GM03348 (cell line): ENCODE data around the gene KIF18B.

Experiments
- DNase-seq: peaks from one replicate; pipeline ENCODE4 v3.0.0; 2012; ENCODE audit warnings: low spot score

KIF18B gene

DNA sequence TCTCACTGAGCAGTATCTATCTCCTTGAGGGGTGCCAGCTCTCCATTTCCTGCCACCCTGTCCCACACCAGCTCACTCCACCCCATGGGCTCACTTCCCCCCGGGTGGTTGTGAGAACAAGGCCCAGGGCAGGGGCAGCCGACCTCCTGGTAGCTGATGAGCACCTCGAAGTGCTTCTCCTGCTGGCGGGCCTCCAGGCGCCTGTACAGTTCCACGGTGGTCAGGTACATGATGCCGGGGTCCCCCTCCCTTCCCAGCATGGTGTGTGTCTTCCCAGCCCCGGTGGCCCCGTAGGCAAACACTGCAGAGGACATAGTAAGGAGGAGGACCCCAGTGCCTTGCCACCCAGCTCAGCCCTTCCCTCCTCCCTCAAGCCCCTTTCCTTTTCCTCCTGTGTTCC lies 12.5 kb downstream of the KIF18B start:
- no peak for DNase-seq

DNA sequence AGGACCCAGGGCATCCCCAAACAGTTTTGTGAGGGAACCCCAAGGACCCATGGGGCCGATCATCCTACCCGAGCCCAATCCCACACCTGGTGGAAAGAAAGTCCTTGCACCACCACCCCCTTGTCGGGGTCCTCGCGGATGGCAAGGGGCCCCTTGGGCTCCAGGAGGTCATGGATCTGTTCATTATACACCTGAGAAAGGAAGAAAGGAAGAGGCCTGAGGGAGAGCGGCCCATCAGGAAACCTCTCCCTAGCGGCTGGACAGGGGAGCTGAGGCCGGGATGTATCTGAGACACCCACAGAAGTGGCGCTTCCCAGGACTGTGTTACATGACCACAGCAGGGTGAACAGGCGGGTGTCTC lies 12.8 kb downstream of the KIF18B start:
- DNase-seq, result no peak

DNA sequence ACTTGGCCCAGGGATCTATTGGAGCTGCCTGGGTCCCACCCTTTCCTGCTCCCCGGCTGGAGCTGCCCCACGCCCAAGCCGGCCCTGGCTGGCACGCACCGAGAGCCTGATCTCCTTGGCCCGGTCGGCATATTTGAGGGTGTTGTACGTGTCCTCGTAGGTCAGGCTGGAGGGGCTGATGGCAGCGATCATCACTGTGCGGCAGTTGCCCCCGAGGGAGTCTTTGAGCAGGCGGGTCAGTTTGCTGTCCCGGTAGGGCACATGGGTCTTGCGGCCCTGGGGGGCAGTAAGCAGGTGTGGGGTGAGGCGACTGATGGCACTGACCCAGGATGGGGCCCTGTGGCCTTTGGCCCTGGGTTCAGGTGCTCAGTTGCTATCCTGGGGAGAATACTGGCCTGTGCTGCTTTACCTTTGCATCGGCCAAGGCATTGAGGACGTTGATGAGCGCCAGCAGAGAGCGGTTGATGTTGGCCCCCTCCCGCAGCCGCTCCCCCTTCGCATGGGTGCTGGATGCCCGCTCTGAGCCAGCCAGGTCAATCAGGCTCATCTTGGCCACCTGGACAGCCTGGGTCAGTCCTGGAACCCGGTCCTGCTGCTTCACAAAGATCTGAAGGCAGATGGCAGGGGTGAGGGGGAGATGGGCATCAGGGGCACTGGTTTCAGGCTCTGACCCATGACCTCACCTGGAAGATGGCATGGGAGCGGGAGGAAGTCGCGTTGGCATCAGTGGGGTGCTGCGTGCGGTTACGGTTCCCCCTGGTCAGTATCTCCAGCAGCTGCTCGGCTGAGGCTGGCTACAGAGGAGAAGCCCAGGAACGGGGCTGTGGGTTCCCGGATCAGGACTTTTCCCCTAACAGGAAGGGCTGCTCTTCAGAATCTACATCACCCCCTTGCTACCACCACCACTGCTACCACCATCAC lies 13.5 kb downstream of the KIF18B start:
- DNase-seq, result no peak

DNA sequence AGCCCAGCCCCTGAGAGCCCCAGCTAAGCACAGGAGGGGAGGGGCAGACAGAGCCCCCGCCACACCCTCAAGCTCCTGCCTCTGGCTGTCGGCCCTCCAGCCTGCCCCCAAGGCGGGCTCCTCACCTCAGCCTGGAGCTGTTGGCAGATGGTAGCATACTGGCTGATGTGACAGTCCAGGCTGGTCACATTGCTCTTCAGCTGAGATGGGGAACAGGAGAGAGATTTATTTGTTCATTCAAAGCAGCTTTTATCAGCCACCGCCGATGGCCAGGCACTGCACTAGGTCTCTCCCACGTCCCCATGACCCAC lies 14.8 kb downstream of the KIF18B start:
- DNase-seq, result no peak

DNA sequence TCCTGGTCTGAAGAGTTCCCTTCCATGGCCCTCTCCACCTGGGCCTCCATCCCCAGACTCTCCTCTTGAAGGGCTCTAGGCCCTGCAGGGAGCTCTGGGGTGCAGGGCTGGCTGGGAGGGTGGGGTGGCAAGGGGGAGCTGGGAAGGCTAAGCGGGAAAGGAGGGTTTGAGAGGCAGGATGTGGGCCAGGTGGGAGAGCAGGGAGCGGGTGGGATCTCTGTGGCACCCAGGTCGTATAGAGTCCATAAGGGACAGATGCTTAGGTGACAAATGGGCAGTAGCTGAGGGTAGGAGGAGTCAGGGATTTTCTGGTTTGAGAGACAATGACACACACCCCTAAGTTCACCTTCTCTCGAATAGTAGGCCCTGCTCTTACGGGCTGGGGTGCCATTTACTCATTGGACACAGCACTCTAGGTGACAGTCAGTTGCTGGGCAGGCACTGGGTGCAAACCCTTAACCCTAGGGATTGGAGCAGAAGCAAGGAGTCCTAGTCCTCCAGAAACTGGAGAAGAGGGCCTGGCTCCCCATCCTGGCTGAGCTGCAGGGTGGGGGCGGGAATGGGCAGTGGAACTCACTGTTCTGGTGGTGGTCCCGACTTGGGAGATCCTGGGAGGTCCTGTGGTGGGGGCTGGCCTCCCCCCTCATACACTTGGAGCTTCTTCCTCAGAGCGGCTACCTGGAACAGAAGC lies 15.3 kb downstream of the KIF18B start:
- DNase-seq, result no peak

DNA sequence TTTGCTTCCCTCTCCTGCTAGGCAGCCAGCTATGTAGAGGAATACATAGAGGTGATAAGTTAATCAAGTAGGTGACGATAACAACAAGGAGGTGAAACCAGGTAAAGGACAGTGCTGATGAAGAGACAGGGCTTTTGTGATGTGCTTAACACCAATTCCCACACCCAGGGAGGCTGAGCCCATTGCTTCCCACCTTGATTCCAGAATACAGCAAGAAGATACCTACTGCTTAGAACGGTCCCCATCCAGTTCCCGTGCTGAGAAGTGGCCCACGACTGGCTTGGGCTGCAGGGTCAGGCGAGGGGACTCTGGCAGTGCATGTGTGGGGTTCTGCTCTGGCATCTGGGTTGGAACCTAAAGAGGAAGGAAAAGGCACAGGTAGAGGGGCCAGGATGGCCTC lies 16.2 kb downstream of the KIF18B start:
- DNase-seq, result no peak

DNA sequence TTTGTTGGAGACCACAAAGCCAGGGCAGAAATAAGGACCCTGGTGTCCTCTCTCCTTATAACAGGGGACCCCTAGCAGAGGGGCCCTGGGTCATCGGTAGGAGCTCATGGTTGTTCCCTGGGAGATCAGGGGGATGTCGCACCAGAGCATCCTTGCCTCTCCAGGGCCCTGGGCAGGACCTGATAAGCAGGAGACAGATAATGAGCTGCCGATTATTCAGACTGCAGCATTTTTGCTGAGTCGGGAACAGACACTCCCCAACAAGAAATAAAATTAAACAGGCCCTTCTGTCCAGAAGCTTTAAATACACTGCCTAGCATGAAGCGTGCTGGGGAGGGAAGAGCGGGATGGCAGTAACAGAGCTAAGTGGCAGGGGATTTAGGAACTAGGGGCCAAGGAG lies 16.9 kb downstream of the KIF18B start:
- no peak for DNase-seq

DNA sequence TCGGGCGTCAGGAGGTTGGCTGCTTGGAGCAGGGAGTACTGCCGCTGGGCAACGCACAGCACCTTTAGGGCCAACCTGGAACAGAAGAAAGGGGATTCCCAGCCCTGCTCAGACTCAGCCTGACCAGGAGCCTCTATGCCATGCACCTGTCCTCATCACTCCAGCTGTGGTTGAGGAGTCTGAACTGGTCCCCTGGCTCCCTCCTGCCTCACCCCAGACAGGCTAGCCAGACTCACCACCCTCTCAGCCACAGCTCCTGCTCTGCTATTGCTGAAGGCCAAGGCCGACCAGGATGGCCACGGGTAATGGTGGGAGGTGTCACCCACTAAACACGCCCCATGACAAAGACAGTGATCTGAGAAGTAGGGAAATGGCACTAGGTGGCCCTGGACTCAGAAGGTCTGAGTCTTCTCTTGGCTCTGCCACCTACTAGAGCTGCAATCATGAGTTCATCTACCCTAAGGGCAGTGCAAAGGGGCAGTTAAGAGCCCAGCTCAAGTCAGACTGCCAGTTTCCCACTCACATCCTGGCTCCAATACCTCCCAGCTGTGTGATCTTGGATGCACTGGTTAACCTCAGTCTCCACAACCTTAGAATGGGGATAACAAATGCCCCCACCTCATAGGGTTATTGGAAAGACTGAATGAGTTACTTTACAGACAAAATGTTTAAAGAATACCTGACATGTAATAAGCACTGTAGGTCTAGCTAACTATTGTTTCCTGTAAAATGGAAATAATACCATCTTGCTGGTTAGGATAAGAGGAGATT lies 18.4 kb downstream of the KIF18B start:
- DNase-seq, result no peak

DNA sequence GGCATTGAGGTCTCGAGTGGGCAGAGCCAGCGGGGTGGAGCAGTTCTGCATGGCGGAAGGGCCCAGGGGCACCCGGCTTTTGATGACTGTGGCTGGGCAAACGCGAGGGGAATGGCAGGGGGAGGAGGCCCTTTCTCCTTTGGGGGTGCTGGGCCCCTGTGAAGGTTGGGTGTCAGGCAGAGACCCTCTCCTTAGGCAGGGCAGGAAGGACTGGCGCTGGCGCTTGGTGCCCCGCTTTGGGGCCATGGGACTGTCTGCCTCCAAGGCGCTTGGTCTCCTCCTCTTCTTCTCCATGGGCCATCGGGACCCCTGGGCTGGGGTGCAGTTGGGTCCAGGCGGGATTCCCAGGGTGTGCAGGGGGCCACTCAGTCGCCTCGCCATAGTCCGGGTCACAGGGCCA lies 19.4 kb downstream of the KIF18B start:
- DNase-seq, result no peak

DNA sequence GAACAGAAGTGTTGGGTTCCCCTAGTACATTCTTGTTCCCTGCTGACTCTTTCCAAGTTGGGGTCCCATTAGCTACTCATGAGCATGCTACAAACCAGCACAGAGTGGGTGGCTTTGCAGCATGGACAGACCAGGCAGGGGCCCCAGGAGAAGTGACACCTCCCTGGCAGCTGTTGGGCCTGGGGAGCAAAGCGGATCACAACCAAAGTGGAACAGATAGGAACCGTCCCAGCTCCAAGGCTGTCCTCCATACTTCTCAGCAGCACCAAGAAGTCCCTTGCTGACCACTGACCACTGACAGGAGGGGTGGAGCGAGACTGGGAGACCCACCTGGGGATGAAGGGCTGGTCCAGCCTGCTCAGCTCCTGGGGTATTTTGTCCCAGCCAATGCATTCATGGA lies 19.9 kb downstream of the KIF18B start:
- DNase-seq, result no peak

DNA sequence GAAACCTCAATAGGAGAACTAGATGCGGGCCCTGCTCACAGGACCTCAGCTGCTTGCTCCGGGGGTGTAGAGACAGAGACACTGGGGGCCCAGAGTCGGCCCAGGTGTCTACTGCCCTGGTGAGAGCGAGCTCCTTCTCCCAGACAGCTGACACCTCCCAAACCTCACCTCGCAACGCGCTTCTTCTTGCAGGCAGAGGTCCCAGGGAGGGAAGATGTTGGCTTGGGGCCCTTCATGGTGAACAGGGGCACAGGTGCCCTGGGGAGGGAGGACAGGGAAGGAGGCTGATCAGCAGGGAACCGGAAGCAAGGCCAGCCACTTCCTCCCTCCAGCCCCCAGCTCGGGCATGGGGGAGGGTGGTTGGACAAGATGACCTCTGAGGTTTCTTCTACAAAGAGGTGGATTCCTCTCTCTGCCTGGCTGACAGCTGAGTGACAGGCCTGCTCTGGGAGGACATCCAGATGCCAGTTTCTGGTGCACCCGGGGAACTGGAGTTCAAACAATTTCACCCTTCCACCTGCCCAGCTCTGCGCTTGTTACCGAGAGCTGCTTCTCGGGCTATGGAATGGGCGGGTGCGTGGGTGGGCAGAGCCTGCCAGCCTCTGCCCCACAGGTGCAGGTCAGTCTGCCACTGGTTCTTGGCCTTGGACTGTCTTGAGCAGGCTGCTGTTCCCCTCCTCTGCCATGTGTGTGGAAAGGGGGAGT lies 20.6 kb downstream of the KIF18B start:
- no peak for DNase-seq

DNA sequence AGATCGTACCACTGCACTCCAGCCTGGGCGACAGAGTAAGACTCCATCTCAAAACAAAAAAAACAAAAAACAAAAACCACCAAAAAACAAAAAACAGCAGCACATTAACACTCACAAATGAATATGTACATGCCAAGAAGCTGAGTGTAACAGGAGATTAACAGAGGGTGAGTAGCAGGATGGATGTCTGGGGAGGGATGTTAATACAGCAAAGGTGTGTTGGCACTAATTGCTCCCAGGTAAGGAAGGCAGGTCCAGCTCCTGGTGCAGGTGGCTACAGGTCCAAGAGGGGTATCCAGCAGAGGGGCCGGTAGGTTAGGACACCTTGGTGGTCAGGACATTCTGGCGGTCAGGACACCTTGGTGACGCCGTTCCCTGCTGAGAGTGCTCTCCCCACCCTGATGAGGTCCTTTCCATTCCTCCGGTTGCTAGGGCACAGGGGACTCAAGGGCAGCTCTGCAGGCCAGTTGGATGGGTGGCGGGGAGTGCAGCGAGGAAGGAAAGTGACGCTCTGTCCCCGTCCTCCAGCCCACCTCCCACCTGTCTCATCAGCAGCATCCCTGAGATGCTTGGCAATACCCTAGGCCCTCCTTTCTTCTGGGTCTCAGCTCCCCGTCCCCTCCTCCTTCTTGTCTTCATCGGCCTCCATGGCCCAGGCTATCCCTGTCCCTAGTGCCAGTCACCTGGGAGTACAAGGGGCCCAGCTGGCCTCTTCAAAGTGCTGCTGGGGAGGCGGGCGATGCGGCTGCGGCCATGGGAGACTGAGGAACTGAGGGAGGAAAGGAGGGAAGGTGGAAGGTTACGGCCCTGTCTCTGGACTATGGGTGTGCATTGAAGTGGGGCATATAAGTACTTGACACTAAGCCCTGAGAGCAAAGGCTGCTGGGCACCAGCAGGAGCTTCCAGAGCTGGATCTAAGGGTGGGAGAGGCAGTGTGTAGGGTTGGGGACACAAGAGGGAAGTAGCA lies 21.6 kb downstream of the KIF18B start:
- DNase-seq, result no peak

DNA sequence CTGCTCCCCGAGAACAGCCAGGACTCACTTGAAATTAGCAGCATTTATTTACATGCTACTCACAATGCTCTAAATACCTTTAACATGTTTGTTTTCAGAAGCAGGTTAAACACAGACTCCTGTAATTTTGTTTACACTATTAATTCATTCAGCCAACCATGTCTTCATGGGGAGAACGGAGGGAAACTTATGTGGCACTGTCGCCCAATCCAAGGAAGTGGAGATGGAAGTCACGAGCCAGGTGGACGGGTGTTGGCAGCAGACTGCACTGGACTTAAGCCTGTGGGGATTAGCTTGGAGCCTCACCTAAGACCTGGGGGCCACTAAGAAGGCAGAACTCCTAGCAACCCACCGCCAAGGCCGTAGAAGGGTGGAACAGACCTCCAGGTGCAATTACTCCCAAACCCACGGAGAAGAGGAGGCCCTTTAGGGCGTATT lies 23.4 kb downstream of the KIF18B start:
- no peak for DNase-seq

DNA sequence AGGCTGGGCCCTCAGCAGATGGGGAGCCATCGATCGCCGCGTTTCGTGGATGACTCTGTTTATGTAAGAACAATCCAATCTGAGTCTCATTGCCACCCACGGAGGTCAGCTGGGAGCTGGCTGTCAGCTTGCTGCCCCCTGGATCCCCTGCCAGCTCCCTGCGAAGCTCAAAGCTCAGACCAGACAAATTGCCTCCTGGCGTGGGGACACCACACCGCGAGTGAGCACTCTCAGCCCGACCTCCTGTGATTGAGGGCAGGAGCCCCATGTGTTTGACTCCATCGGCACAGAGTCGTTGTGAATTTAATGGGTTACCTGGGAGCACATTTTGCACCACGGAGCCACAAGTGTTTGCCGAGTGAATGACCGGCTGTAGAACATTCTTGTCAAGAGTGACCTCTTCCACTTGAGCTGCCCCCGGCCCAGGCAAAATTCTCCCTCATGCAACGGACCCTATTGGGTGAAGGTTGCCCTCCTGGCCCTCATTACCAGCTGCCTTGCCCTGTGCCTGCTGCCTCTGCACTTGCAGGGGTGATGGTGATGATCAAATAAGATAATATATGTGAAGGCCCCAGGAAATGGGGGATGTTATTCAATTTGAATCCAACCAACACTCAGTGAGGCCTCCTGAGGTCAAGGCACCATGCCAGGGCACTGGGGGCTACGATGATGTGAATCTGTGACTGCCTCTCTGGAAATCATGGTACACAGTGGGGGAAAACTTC lies 24.7 kb downstream of the KIF18B start:
- no peak for DNase-seq

DNA sequence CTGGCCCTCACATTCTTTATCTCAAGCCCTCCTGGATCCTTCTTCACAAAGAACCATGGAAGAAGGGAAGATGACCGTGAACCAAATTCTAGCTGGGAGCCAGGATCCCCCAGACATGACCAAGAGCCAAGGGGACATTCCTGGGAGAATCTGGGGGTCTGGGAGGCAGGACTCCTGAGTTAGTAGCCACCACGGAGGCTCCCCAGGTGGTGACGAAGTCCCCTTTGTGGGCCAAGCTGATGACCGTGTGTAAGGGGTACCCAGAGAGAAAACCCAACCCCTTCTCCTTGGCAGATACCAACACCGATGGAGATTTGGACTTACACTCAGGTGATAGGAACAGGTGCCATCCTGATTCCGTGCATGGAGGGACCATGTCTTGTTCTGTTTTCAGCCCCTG lies 25.4 kb downstream of the KIF18B start:
- no peak for DNase-seq

DNA sequence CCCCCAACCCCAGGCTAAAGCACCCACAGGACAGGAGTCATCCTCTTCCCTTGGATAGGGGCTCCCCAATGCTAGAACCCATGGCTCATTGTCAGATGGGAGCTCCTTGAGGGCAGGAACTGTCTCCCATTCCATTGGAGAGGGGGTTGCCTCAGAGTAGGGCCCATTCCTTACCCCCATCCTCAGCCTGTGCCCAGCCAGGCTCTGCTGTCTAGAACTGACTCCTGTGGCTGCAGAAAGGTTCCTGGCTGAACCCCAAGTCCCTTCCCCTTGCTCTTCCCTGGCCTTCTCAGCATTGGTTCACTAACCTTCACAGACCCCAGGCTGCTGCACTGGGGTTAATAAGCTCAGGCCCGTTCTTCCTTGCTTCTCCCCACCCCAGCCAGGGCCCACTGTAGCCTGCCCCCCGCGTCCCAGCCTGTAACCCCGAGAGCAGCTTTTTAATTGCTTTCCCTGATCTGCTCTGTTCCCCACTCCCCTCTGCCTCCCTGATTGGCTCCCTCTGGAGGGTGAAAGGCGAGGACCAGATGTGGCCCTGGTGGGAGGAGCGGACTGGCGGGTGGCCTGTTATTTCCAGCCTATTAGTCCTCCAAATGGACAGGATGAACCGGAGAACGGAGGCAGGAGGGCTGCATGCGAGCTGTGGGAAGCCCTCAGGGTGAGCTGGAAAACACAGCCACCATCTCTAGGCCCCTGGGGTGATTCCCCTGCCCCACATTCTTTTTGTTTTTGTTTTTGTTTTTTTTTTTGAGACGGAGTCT lies 26.3 kb downstream of the KIF18B start:
- peak; percentile 38 for DNase-seq

DNA sequence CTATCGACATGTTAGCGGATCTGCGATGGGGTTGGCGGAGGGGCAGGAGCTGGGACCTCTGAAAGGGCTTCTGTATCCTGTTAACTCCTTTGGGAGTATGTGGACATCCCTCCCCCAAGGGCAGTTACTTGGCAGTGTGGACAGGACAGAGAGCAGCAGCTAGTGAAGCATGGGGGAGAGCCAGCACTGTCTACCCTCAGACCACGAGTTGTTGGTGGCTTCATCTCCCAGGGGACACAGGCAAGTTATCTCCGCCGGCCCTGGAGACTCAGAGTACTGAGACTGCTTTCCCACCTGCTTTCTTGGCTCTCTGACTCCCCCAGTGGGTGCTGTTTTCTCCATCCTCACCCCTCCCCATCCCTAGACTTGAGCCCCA lies 27.0 kb downstream of the KIF18B start:
- DNase-seq, result no peak

DNA sequence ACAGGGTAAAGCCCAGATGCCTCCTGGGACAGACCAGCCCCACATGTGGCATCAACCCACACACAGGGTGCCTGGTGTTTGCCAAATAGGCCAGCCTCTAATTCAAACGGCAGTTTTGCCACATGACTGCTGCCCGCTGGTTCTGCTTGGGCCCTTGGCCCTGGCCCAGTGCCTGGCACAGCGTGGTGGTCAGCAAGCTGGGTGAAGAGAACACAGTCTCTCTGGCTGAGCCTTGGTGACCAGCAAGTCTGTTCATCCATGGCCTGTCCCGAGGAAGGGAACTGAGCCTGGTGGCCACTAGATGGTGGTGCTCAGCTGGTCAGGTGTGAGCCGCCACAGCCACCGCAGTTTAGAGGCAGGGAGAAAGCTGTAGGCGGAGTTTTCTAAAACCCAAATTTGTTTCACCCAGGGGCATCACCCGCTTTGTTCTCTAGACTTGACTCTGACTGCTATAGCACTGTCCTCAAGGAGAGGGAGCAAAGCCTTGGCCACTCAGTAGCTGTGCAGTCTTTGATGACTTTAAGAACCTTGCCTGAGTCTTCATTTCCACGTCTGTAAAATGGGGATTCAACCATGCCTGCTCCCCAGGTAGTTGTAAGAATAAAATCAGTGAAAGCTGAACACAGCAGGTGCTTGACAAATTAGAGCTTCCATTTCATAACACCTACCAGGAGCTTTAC lies 27.5 kb downstream of the KIF18B start:
- peak; percentile 90 for DNase-seq

DNA sequence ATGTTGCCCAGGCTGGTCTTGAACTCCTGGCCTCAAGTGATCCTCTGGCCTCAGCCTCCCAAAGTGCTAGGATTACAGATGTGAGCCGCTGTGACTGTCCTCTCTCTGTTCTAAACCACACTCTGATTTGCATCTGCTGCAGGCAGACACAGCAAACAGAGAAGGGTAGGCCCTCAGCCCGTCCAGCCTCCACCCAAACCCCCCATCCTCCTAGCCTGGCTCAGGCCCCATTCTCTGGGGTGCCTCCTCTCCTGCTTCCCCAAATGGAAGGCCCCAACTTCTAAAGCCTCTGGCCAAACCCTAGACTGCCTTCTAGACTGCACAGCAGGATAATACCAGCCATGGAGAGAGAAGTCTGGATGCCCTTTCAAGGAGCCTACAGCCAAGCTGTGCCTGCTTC lies 28.2 kb downstream of the KIF18B start:
- no peak for DNase-seq
